ENCODE data around the gene SCAI.
"Not testable (repeated sequence)": the region's sequence is repeated elsewhere in the genome, so short reads cannot be mapped to it uniquely, and the experiment has no call there.

Gene SCAI

DNA sequence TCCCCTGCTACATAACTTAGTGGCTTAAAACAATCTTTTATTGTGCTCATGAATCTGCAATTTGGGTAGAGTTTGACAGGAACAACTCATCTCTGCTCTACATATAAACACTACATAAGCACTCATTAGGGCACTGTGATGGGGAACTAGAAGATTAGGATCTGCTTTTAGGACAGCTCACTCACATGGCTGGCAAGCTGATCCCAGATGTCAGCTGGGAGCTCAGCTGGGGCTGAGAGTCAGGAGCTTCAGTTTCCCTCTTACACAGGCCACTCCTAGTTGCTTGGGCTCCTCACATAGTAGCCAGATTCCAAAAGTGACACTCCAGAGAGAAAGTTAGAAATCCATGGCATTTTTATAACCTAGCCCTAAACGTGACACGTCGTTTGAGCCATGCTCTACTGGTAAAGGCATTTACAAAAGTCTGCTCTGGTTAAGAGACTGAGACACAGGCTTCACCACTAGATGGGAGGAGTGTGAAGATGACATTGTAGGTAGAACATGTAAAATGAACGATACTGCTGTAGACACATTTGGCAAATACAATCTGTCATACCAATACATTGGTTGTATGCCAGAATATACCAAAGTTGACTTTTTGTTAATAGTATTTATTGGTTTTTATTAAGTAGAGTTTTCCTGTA is 23.6 kb downstream of the SCAI start:
- no peak for DNase-seq (ENCODE audit: low spot score)
- TF ChIP-seq, protein P1, sequence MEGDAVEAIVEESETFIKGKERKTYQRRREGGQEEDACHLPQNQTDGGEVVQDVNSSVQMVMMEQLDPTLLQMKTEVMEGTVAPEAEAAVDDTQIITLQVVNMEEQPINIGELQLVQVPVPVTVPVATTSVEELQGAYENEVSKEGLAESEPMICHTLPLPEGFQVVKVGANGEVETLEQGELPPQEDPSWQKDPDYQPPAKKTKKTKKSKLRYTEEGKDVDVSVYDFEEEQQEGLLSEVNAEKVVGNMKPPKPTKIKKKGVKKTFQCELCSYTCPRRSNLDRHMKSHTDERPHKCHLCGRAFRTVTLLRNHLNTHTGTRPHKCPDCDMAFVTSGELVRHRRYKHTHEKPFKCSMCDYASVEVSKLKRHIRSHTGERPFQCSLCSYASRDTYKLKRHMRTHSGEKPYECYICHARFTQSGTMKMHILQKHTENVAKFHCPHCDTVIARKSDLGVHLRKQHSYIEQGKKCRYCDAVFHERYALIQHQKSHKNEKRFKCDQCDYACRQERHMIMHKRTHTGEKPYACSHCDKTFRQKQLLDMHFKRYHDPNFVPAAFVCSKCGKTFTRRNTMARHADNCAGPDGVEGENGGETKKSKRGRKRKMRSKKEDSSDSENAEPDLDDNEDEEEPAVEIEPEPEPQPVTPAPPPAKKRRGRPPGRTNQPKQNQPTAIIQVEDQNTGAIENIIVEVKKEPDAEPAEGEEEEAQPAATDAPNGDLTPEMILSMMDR (IDR thresholded peaks at IDR 0.05; ENCODE audit: extremely low read depth, missing control alignments), result no peak

DNA sequence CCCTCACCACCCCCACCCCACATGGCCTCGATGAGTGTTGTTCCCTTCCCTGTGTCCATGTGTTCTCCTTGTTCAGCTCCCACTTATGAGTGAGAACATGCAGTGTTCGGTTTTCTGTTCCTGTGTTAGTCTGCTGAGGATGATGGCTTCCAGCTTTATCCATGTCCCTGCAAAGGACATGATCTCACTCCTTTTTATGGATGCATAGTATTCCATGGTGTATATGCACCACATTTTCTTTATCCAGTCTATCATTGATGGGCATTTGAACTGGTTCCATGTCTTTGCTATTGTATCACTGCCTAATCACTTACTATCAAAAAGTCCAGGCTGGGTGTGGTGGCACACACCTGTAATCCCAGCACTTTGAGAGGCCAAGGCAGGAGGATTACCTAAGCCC is 24.6 kb downstream of the SCAI start:
- not testable (repeated sequence) for DNase-seq (ENCODE audit: low spot score)

DNA sequence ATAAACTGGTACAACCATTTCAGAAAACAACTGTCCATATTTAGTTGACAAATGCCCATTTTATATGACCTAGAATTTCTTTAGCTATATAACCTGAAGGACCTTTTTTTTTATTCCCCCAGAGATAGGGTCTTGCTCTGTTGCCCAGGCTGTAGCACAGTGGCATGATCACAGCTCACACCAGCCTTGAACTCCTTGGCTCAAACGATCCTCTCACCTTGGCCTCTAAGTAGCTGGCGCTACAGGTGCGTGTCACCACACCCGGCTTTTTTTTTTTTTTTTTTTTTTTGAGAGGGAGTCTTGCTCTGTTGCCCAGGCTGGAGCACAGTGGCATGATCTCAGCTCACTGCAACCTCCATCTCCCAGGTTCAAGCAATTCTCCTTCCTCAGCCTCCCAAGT is 28.8 kb downstream of the SCAI start:
- DNase-seq (ENCODE audit: low spot score), result not testable (repeated sequence)

DNA sequence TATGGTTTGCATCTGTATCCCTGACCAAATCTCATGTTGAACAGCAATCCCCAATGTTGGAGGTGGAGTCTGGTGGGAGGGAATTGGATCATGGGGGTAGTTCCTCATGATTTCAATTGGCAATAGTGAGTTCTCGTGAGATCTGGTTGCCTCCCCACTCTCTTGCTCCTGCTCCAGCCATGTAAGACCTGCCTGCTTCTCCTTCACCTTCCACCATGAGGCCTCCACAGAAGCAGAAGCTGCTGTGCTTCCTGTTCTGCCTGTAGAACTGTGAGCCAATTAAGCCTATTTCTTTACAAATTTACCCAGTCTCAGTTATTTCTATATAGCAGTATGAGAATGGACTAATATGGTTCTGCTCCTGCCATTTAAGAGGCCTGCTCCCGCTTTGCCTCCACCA is 32.9 kb downstream of the SCAI start:
- TF ChIP-seq, protein P1 (IDR thresholded peaks at IDR 0.05; ENCODE audit: extremely low read depth, missing control alignments), result no peak
- no peak for DNase-seq (ENCODE audit: low spot score)

DNA sequence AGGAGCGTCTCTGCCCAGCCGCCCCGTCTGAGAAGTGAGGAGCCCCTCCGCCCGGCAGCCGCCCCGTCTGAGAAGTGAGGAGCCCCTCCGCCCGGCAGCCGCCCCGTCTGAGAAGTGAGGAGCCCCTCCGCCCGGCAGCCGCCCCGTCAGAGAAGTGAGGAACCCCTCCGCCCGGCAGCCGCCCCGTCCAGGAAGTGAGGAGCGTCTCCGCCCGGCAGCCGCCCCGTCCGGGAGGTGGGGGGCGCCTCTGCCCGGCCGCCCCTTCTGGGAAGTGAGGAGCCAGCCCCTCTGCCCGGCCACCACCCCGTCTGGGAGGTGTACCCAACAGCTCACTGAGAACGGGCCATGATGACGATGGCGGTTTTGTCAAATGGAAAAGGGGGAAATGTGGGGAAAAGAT is 34.8 kb downstream of the SCAI start:
- not testable (repeated sequence) for DNase-seq (ENCODE audit: low spot score)

DNA sequence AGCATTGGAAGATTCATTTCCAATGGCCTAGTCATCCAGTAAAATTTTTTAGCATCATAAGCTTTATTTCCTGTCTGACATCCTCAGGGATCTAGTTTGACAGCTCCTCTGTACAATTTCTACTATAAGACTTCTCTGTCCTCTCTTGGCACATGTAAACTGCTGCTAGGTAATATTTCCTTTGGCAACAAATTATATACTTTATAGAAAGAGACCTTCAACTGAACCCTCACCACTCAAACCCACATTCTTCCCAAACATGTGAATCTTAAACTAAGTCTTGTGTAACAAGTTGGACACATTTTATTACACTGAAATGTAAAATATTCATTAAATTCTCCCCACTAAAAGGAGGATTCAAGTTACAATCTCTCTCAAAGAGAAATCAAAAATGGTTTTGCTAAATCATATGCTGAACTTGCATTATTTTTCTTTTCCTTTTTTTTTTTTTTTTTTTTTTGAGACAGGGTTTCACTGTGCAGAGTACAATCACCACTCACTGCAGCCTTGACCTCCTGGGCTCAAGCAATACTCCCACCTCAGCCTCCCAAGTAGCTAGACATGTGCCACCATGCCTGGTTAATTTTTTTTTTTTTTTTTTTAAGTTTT is 36.9 kb downstream of the SCAI start:
- TF ChIP-seq, protein P1 (IDR thresholded peaks at IDR 0.05; ENCODE audit: extremely low read depth, missing control alignments), result no peak
- DNase-seq (ENCODE audit: low spot score), result no peak

DNA sequence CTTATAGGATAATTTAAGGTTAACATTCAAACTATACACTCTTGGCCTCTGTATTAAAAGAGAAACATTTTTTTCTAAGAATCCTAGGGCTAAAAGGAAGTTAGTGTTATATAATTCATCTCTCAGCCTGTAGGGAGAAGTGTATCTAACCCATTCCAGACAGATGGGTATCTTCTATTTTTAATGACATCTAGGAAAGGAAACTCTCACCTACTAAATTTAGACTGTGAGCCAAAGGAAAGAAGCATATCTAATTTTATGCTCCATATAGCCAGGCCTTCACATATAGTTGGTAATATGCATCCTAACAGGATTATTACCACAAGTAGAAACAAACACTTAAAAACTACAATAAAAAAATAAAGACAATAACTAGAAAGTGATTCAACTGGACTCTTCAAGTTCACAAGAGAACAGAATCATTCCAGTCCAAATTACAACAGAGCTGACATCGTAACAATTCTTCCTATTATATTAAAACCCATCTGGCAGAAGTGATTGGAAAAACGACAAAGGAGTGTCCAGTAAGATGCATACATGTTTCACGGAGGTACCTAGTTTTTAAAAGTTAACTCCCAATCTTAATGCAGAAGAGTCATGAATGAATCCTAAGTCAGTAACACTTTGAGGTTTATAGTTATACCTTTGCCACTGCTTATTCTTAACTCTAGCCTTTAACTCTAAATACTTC is 39.4 kb downstream of the SCAI start:
- DNase-seq (ENCODE audit: low spot score), result no peak

DNA sequence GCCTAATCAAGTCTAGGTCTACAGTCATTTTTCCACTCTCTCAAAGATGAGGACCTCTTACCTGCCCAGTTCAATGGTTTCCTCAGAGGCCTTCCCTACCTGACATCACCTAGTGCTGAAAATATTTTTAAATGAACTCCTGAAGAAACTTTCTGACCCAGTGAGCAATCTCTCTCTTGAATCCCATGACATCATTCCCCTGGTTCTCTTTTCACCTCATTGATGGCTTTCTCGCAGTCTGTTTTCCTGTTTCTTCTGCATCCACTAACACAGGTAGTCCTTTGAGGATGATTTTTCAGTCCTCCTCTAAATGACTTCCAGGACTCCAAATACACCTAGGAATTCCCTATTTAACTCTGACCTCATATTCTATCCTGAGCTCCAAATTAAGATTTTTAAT is 40.3 kb downstream of the SCAI start:
- TF ChIP-seq, protein P1 (IDR thresholded peaks at IDR 0.05; ENCODE audit: extremely low read depth, missing control alignments), result no peak
- DNase-seq (ENCODE audit: low spot score), result no peak

More for the DNA sequence above, 39.4 kb downstream of the SCAI start:
- TF ChIP-seq, protein P1 (IDR thresholded peaks at IDR 0.05; ENCODE audit: extremely low read depth, missing control alignments), result no peak

DNA sequence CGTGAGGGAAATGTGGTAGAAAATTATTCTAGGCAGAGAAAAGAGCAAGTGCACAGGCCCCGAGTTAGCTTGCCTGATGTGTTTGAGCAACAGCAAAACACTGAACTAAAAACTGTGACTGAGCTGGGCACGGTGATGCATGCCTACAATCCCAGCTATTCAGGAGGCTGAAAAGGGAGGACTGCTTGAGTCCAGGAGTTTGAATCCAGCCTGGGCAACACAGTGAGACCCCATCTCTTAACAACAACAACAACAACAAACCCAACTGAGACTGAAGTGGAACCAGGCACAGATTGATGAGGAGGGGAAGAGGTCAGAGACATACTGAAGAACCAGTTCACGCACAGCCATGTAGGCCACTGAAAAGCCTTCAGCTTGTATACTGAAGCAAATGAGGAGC is 42.5 kb downstream of the SCAI start:
- no peak for DNase-seq (ENCODE audit: low spot score)
- TF ChIP-seq, protein P1 (IDR thresholded peaks at IDR 0.05; ENCODE audit: extremely low read depth, missing control alignments), result no peak
